Breast epithelium (tissue), 3 donors: ENCODE measurements around the gene KIF21B.

Experiments
- CTCF ChIP-seq, 3 donors: fragments of 450-650 bp; IDR thresholded peaks; one replicate each; pipeline ENCODE4 v1.5.1; 2016 to 2017; ENCODE audit warnings: antibody characterized with exemption in 3 of 3, mild to moderate bottlenecking in 3 of 3, moderate library complexity in 3 of 3
- POLR2A ChIP-seq: fragments of 450-650 bp; IDR thresholded peaks from one replicate; pipeline ENCODE4 v1.6.1; 2016; ENCODE audit warnings: antibody characterized with exemption, mild to moderate bottlenecking, moderate library complexity
- POLR2AphosphoS5 ChIP-seq, 3 donors: sonication (generic); formaldehyde crosslinking; IDR thresholded peaks; one replicate each; pipeline ENCODE4 v1.6.1; 2017; ENCODE audit warnings: antibody characterized with exemption in 3 of 3

- TF ChIP-seq CTCF (IDR thresholded peaks at IDR 0.05) (no peak), POLR2A (no peak), POLR2AphosphoS5 (IDR thresholded peaks at IDR 0.05) (no peak)
Observed at GRCh38 chr1:201049248-201049831, 25.8 kb upstream of the KIF21B start.
